Measurements from ENCODE around the gene OTULINL. TPM values are rescaled to one million over a fixed set of nuclear protein-coding genes. Genes with fewer than 3 reads are reported as not detected.

The OTULINL gene
- polyA plus RNA-seq, 3 donors: 56.8 to 107 (median 92.9) TPM

- Histone ChIP-seq H3K27me3 (ENCODE audit: control insufficient read depth in 2 of 2, insufficient read depth in 2 of 2, low read length in 2 of 2) (no peaks in the 10 kb centered on the region), H3K9me3 (replicated peaks in 1 of 2; ENCODE audit: control insufficient read depth in 1 of 2, insufficient read depth in 1 of 2, low read length in 2 of 2) (no peaks in the 10 kb centered on the region), H3K4me2 (replicated peaks; ENCODE audit: extremely low read depth, low read length, poor library complexity, severe bottlenecking) (no peak overlapping the region), H3K9ac (ENCODE audit: insufficient read depth, low read length, poor library complexity, severe bottlenecking) (no peak overlapping the region), H3K27ac (ENCODE audit: low read depth in 1 of 2, low read length in 2 of 2) (peak overlapping the region in 1 of 2 donors; percentile 8), H3K36me3 (replicated peaks in 1 of 2; ENCODE audit: control insufficient read depth in 1 of 2, insufficient read depth in 2 of 2, low read length in 2 of 2) (no peaks in the 10 kb centered on the region), H3K4me1 (ENCODE audit: control insufficient read depth in 1 of 2, insufficient read depth in 2 of 2, low read length in 2 of 2) (peaks cover 64 to 68% of the 10 kb centered on the region in 2 donors), H4K20me1 (ENCODE audit: insufficient read depth, low read length) (no peaks in the 10 kb centered on the region), H2AFZ (ENCODE audit: insufficient read depth, low read depth, low read length, poor library complexity, severe bottlenecking) (no peak overlapping the region), H3K4me3 (replicated peaks in 1 of 3; ENCODE audit: low read depth in 2 of 3, low read length in 3 of 3) (no peak overlapping the region), H3K79me2 (ENCODE audit: insufficient read depth, low read length) (peaks cover 27% of the 10 kb centered on the region)
- Mint-ChIP-seq H3K4me3 (no peak overlapping the region), H3K27ac (peak overlapping the region in 2 of 7 donors; percentile 6 to 81), H3K27me3 (ENCODE audit: low read depth in 3 of 3) (peaks cover 0 to 3% (median 1%) of the 10 kb centered on the region in 3 donors), H3K36me3 (no peaks in the 10 kb centered on the region), H3K9me3 (peaks cover 0 to 7% (median 5%) of the 10 kb centered on the region in 7 donors), H3K4me1 (peaks cover 58% of the 10 kb centered on the region)
- no peak for DNase-seq
- intact Hi-C loops (cut with micrococcal nuclease): no loop called here
- 95% methylated on average over 3 of the region's 7 CpGs for WGBS (ENCODE audit: insufficient coverage)
- TF ChIP-seq, protein P1, sequence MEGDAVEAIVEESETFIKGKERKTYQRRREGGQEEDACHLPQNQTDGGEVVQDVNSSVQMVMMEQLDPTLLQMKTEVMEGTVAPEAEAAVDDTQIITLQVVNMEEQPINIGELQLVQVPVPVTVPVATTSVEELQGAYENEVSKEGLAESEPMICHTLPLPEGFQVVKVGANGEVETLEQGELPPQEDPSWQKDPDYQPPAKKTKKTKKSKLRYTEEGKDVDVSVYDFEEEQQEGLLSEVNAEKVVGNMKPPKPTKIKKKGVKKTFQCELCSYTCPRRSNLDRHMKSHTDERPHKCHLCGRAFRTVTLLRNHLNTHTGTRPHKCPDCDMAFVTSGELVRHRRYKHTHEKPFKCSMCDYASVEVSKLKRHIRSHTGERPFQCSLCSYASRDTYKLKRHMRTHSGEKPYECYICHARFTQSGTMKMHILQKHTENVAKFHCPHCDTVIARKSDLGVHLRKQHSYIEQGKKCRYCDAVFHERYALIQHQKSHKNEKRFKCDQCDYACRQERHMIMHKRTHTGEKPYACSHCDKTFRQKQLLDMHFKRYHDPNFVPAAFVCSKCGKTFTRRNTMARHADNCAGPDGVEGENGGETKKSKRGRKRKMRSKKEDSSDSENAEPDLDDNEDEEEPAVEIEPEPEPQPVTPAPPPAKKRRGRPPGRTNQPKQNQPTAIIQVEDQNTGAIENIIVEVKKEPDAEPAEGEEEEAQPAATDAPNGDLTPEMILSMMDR (IDR thresholded peaks at IDR 0.05): no peak
These were observed 5.4 kb upstream of the OTULINL start for GRCh38 chr5:14576206-14576605.

- 94% methylated on average over 38 of the region's 40 CpGs for WGBS (ENCODE audit: insufficient coverage)
- H3K4me1 Mint-ChIP-seq: peaks cover 52% of the 10 kb centered on the region
- no peak for DNase-seq
- Histone ChIP-seq H3K27ac (ENCODE audit: low read depth in 1 of 2, low read length in 2 of 2) (no peak overlapping the region), H3K36me3 (replicated peaks in 1 of 2; ENCODE audit: control insufficient read depth in 1 of 2, insufficient read depth in 2 of 2, low read length in 2 of 2) (no peaks in the 10 kb centered on the region), H4K20me1 (ENCODE audit: insufficient read depth, low read length) (no peaks in the 10 kb centered on the region), H3K79me2 (ENCODE audit: insufficient read depth, low read length) (peaks cover 27% of the 10 kb centered on the region), H3K27me3 (ENCODE audit: control insufficient read depth in 2 of 2, insufficient read depth in 2 of 2, low read length in 2 of 2) (no peaks in the 10 kb centered on the region), H2AFZ (ENCODE audit: insufficient read depth, low read depth, low read length, poor library complexity, severe bottlenecking) (no peak overlapping the region), H3K4me1 (ENCODE audit: control insufficient read depth in 1 of 2, insufficient read depth in 2 of 2, low read length in 2 of 2) (peaks cover 56 to 60% of the 10 kb centered on the region in 2 donors), H3K9me3 (replicated peaks in 1 of 2; ENCODE audit: control insufficient read depth in 1 of 2, insufficient read depth in 1 of 2, low read length in 2 of 2) (no peaks in the 10 kb centered on the region), H3K4me2 (replicated peaks; ENCODE audit: extremely low read depth, low read length, poor library complexity, severe bottlenecking) (no peak overlapping the region), H3K9ac (ENCODE audit: insufficient read depth, low read length, poor library complexity, severe bottlenecking) (no peak overlapping the region), H3K4me3 (replicated peaks in 1 of 3; ENCODE audit: low read depth in 2 of 3, low read length in 3 of 3) (no peak overlapping the region)
- H3K36me3 Mint-ChIP-seq: no peaks in the 10 kb centered on the region
- intact Hi-C loops (cut with micrococcal nuclease): no loop called here
- H3K9me3 Mint-ChIP-seq: peaks cover 0 to 7% (median 5%) of the 10 kb centered on the region in 7 donors
- no peak overlapping the region for H3K27ac Mint-ChIP-seq
- H3K4me3 Mint-ChIP-seq: no peak overlapping the region
- peaks cover 0 to 3% (median 1%) of the 10 kb centered on the region in 3 donors for H3K27me3 Mint-ChIP-seq (ENCODE audit: low read depth in 3 of 3)
- TF ChIP-seq, protein P1 (IDR thresholded peaks at IDR 0.05): no peak
These were observed 4.4 kb upstream of the OTULINL start for GRCh38 chr5:14577079-14577725.

Data from CD14-positive monocyte (primary cell).